Measurements from ENCODE around the gene SPIRE2. TPM values are rescaled to one million over a fixed set of nuclear protein-coding genes. Genes with fewer than 3 reads are reported as not detected.

SPIRE2 gene
- total and polyA plus RNA-seq, 9 of the 15 experiments (the other 6 are each of a cell fraction or from before 2014, with no cell fraction given), result 0.70 to 7.5 (median 4.6) TPM

DNA sequence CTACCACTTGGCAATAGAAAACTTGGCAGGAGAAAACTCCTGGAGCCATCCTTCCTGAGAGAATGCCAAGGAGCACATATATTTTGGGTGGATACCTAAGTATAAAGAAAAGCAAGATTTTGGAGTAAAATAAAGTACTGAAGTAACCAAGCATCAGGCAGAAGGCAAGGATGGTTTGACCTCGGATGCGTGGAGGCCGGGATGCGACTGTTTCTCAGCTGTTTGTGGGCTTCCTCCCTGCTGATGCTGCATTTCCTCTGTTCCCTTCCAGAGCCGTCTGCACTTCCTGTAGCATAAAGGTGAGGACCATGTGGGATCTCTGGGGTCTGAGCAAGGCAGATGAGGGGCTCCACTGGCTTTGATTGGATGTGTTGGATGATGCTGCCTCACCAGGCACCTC, 39.6 kb downstream of the SPIRE2 start:
- no peak overlapping the region for H2AFZ ChIP-seq (ENCODE audit: low read depth, low read length)
- H3K4me2 ChIP-seq (ENCODE audit: insufficient read depth, low read length), result no peak overlapping the region
- H3K27me3 ChIP-seq (ENCODE audit: control insufficient read depth in 2 of 2, insufficient read depth in 2 of 2, low read length in 2 of 2), result no peaks in the 10 kb centered on the region
- no peaks in the 10 kb centered on the region for H3K36me3 ChIP-seq (ENCODE audit: control insufficient read depth, insufficient read depth, low read length)
- H3K9ac ChIP-seq (ENCODE audit: insufficient read depth in 1 of 2, low read depth in 2 of 2, low read length in 2 of 2), result no peak overlapping the region
- POLR2A ChIA-PET, result interaction anchor here (0.6 kb wide), 1 partner anchor 52 kb away, joined by 3 read pairs; no protein-coding TSS in a partner anchor
- no peaks in the 10 kb centered on the region for H4K20me1 ChIP-seq (replicated peaks; ENCODE audit: control insufficient read depth, insufficient read depth, low read length)
- H3K4me1 ChIP-seq (replicated peaks in 1 of 2; ENCODE audit: control insufficient read depth in 2 of 2, insufficient read depth in 2 of 2, low read length in 2 of 2), result peaks cover 4 to 24% of the 10 kb centered on the region in 2 experiments; a peak in 4 of 5 replicates
- H3K27ac ChIP-seq (ENCODE audit: extremely low read depth, low read depth, low read length), result no peak overlapping the region
- no TSS peak for BruUV-seq (replicated peaks)
- H3K4me3 ChIP-seq, result no peak overlapping the region
- intact Hi-C loops (cut with micrococcal nuclease), result no loop called here
- WGBS (ENCODE audit: insufficient coverage, low coverage, missing lambda C conversion rate), result 74% methylated on average over 5 of the region's 5 CpGs
- CTCF ChIA-PET (ENCODE audit: low intra/inter-chr PET ratio), result no interaction called here
- TF ChIP-seq ZBTB17 (CRISPR knock-in tag; IDR thresholded peaks at IDR 0.05) (no peak), ZNF143 (CRISPR knock-in tag; IDR thresholded peaks at IDR 0.05) (no peak), TRIM28 (IDR thresholded peaks at IDR 0.05) (peak; percentile 79; the same call in 1 of the 2 replicates), CBX3 (IDR thresholded peaks at IDR 0.05; ENCODE audit: borderline replicate concordance in 1 of 2, low read length in 2 of 2) (peak in 1 of 2 experiments; percentile 95; a peak in 2 of 3 replicates), PHTF2 (CRISPR knock-in tag; IDR thresholded peaks at IDR 0.05) (no peak), TRIM24 (IDR thresholded peaks at IDR 0.05) (peak in 1 of 2 experiments; percentile 26; a peak in 2 of 4 replicates), CBX1 (IDR thresholded peaks at IDR 0.05; ENCODE audit: low read depth) (peak; percentile 63; the same call in 1 of the 2 replicates), CBX5 (IDR thresholded peaks at IDR 0.05; ENCODE audit: borderline replicate concordance, low read depth) (peak; percentile 94), ZNF324 (CRISPR knock-in tag; IDR thresholded peaks at IDR 0.05) (peak; percentile 99)
- TF ChIP-seq, protein P1, sequence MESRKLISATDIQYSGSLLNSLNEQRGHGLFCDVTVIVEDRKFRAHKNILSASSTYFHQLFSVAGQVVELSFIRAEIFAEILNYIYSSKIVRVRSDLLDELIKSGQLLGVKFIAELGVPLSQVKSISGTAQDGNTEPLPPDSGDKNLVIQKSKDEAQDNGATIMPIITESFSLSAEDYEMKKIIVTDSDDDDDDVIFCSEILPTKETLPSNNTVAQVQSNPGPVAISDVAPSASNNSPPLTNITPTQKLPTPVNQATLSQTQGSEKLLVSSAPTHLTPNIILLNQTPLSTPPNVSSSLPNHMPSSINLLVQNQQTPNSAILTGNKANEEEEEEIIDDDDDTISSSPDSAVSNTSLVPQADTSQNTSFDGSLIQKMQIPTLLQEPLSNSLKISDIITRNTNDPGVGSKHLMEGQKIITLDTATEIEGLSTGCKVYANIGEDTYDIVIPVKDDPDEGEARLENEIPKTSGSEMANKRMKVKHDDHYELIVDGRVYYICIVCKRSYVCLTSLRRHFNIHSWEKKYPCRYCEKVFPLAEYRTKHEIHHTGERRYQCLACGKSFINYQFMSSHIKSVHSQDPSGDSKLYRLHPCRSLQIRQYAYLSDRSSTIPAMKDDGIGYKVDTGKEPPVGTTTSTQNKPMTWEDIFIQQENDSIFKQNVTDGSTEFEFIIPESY (CRISPR knock-in tag; IDR thresholded peaks at IDR 0.05), result 0 out of 2 replicates have a peak, but pooled peaks have one; percentile 29
- TF ChIP-seq, protein P2, sequence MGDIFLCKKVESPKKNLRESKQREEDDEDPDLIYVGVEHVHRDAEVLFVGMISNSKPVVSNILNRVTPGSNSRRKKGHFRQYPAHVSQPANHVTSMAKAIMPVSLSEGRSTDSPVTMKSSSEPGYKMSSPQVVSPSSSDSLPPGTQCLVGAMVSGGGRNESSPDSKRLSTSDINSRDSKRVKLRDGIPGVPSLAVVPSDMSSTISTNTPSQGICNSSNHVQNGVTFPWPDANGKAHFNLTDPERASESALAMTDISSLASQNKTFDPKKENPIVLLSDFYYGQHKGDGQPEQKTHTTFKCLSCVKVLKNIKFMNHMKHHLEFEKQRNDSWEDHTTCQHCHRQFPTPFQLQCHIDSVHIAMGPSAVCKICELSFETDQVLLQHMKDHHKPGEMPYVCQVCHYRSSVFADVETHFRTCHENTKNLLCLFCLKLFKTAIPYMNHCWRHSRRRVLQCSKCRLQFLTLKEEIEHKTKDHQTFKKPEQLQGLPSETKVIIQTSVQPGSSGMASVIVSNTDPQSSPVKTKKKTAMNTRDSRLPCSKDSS (IDR thresholded peaks at IDR 0.05; ENCODE audit: low read depth, partially characterized antibody), result peak; percentile 75
- in situ Hi-C loops (cut with MboI), result loop anchor here (10.0 kb wide), 1 partner anchor 273 kb away; no protein-coding TSS in a partner anchor
- H3K9me3 ChIP-seq (replicated peaks; ENCODE audit: control insufficient read depth, insufficient read depth, low read depth, low read length), result peaks cover 7% of the 10 kb centered on the region
- peak in 1 of 4 experiments; percentile 34 for DNase-seq (ENCODE audit: extremely low read depth in 1 of 4, low spot score in 3 of 4)
- FAIRE-seq, result peak; percentile 11
- ATAC-seq, result no peak
- H3K79me2 ChIP-seq (ENCODE audit: control insufficient read depth, insufficient read depth, low read length), result peaks cover 6% of the 10 kb centered on the region; the same call in 1 of the 3 replicates
- H3K9me1 ChIP-seq (ENCODE audit: control insufficient read depth, insufficient read depth, low read length), result no peaks in the 10 kb centered on the region

All from K562 (cell line).